HG02970 (cell line): ENCODE results near the gene CCL21.
"Not testable (repeated sequence)": the region's sequence is repeated elsewhere in the genome, so short reads cannot be mapped to it uniquely, and the experiment has no call there.

ENCODE experiments used
- ATAC-seq: cut with Tn5 transposase; IDR thresholded peaks from one replicate; pipeline ENCODE4 v1.9.1; 2021; ENCODE audit warnings: mild to moderate bottlenecking, moderate library complexity, moderate number of reproducible peaks; ENCODE audit not compliant: unreplicated experiment, low FRiP score

Gene CCL21, protein sequence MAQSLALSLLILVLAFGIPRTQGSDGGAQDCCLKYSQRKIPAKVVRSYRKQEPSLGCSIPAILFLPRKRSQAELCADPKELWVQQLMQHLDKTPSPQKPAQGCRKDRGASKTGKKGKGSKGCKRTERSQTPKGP

DNA sequence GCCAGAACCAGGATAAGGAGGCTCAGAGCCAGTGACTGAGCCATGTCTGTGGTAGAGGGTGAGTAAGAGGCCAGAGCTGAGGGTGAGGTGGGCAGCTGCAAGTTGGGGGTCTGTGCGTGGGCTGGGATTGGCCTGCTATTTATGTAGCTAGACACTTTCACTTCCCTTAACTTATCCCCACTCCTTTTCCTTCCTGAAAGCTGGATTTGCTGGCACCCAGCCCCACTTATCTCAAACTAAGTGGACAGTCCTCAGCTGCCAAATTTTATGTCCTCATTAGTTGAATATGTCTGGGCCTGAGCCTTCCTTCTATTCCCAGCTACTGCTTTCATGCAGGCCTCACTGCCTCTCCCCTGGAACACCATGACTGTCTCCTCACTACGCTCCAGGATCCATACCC is at the start of gene CCL21:
Gene CCL21, minus strand, starts transcription at position 114 of the 400 bp plus-strand sequence. Its CDS starts 70 bp downstream, at position 44.
- ATAC-seq: no peak

DNA sequence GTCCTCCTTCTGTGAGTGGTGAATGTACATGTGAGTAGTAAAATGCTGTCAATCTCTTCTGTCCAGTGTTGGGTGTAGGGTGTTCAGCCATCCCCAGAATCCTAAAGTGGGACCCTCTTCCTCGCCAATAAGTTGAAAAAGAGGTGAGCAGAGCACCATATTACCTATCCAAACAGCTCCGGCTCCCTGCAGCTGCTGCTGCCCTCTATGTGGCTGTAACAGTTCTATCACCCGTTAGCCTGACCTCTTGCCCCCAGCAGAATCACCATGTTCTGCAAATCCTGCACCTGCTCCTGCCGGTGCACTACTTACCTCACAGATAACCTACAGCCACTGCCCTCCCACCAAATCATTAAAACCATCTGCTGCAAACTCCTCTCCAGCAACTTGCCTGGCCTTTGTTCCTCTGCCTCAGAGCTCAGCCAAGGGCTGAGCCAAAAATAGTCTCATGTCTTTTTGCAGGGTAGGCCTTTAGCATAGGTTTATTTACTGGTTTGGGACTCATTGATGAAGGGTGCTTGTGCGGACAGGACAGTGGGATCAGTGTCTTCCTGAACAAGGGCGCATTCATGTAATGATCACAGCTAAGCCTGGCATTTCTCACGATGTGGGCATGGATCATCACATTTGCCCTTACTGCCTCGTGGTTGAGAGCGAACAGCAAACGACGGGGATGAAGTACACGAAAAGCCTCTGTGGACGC is 49.6 kb upstream of the CCL21 start:
- ATAC-seq: no peak

DNA sequence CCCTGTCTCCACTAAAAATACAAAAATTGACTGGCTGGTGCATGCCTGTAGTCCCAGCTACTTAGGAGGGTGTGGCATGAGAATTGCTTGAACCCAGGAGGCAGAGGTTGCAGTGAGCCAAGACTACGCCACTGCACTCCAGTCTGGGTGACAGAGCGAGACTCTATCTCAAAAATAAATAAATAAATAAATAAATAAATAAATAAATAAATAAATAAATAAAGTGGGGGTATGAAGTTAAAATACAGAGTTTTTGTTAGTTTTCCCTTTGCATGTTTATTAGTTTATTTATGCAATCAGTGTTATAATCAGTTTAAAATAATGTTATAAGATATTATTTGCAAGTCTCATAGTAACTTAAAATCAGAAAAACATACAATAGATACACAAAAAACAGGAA is 40.4 kb upstream of the CCL21 start:
- not testable (repeated sequence) for ATAC-seq

DNA sequence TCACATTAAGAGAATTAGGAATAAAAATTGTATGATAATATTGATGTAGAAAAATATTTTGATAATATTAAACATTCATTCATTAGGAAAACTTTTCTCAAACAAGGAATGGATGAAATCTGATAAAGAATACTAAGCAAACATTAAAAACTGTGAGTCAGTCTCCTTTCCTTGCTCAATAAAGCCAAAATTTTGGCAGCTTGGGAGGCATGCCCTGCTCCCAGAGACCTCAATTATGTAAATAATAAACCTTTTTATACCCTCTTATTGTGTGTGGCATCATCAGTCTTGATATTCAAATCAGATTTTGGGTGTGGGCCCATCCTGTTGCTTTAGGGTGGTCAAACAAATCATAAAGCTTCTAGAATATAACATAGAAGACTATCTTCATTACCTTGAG is 36.6 kb upstream of the CCL21 start:
- no peak for ATAC-seq

DNA sequence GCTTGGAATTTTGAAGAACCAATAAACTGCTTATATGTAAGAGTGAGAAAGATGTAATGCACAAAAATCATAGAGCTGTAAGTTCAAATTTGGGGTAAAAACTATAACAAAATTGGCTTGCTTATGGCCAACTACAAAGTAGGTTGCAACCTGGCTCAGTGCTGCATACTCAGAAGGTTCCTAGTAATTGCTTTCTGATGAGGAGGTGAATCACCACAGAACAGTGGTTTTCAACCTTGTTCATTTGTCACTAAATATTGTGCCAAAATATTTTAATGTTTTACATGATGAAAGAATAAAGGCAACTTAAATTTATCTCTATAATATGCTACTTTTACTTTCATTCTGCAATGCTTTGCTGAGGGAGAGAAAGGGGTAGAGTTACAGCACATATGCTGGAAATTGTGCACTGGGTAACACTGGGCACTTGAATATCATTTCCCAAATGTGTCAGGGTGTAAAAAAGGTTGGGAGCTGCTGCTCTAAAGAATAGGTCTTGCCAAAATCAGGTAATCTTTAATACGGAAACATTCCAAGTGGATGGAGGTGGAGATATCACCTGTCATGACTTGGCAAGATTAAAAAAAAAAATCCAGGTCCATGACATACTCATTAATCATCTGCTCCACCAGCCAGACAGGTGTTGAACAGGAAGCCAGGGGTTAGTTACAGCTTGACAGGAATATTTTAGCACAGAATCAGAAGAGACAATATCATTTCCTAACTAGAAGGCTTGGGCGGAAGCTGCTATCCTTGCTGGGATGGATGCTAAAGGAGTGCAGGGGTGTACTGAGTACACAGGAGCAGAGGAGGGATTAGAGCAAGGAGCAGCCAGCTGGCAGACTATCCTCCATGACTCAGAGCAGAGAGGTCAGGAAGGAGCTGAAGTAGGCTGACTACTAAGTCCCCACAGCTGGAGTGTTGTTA is 34.6 kb upstream of the CCL21 start:
- no peak for ATAC-seq

DNA sequence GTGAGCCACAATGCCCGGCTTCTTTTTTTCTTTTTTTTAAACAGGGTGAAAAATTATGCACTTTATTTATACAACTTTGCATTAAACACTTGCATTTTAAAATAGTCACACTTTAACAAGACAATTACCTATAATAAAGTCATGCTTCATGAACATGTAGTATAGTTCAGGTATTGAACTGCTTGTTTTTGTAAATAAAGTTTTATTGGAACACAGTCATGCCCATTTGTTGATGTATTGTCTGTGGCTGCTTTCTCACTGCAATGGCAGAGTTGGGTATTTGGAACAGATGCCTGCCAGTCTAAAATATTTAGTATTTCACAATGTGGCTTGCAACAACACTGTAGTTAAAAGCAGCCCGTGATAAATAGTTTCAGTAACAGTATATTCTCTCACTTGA is 32.8 kb upstream of the CCL21 start:
- no peak for ATAC-seq

DNA sequence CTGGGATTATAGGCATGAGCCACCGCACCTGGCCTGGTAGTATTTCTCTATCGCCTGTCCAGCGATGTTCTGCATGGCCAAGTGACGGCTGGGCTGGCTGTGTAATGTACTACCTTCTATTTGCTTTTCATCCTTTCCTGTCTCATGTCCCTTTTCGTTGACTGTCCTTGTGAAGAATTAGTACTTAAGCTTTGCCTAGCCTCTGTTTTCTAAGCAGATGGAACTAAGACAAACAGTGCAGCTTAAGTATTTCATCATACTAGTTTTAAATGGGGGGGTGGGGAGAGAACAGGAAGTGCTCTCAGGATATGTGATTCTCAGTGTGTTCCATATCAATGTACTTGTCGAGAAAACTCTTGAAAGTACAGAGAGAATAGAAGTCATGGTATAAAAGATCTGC is 31.7 kb upstream of the CCL21 start:
- no peak for ATAC-seq

DNA sequence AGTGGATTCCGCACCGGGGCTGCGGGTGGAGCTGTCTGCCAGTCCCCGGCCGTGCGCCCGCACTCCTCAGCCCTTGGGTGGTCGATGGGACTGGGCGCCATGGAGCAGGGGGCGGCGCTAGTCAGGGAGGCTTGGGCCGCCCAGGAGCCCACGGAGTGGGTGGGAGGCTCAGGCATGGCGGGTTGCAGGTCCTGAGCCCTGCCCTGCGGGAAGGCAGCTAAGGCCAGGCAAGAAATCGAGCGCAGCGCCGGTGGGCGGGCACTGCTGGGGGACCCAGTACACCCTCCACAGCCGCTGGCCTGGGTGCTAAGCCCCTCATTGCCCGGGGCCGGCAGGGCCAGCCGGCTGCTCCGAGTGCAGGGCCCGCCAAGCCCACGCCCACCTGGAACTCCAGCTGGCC is 30.2 kb upstream of the CCL21 start:
- ATAC-seq: not testable (repeated sequence)

DNA sequence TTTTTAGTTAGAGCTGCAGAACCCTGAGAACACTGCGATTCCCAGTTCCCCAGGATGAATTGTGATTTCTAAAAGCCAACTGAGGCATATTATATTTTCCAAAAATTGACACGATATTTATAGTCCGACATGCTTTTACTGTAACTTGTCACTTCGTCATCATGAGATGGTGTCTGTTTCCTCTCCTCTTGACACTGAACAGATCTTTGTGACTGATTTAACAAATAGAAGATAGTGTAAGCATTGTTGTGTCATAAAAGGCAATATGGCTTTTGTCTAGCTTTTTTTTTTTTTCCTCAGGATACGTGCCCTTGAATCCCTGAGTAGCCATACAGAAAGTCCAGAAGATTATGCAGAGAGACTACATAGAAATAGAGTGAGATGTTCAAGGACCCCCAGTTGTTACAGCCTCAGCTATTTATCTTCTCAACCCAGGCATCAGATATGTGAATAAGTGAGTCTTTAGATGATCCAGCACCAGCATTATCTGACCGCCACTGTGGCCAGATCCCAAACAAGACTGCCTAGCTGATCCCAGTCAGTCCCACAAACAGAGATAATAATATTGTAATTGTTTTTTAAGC is 27.8 kb upstream of the CCL21 start:
- ATAC-seq: no peak

DNA sequence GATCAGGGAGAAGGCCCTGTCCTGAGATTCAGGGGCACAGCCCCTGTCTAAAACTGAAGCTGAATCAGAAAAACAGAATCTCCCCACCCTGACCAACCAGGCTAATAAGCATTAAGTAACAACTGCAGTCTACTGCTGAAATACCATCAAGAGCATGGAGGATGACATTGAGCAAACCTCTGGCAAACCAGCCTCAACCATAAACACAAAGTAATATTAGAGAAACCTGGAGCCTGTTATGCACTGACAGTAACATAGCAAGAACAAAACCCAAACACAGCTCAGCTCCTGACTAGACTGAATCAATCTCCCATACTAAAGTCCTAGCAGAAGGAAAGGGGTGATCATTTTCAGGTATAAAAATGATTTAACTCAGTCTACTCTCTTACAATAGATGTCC is 24.8 kb upstream of the CCL21 start:
- ATAC-seq: no peak

DNA sequence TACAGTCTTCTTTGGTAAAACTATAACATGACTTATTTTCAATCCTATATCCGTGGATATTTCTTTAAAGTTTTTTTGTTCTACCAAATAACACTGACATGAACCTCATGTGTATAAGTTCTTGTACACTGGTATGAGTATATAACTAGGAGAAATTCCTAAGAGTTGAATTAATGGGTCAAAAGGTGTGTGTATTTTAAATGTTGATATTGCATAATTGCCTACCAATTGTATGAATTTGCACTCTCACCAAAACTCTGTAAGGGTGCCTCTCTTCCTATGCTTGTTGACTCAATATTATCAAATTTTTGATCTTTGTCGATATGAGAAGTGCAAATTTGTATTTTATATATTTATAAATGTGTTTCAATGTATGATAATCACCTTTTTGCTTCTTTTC is 22.9 kb upstream of the CCL21 start:
- ATAC-seq: no peak

DNA sequence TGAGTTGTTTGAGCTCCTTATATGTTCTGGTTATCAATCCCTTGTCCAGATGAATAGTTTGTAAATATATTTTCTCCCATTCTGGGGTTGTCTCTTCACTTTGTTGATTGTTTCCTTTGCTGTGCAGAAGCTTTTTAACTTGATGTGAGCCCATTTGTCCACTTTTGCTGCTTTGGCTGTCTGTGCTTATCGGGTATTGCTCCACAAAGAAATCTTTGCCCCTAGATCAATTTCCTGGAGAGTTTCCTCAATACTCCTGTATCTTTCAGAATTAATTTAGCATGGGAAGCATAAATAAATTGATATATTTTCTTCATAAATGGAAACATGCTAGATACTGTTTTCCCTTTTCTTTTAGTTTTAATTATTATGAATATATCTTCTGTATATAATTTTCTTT is 22.5 kb upstream of the CCL21 start:
- ATAC-seq: no peak

DNA sequence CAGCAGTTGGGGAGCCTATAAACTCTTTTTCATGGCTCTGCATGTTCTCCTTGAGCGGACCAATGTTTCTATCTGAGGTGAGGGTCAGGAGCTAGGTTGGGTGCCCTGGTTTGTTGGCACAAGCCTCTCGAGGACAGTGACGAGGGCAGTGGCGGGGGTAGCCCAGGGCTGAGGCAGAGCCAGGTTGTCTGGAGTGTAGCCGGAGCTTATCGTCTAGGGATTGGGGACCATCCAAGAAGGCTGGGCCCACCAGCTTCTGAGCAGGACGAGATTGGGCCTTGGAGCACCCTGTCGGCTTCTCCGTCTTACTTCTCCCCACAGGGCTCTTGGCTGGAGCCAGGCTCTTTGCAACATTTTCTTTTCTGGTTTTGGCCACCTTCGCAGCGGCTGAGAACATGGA is 13.2 kb upstream of the CCL21 start:
- ATAC-seq: no peak

DNA sequence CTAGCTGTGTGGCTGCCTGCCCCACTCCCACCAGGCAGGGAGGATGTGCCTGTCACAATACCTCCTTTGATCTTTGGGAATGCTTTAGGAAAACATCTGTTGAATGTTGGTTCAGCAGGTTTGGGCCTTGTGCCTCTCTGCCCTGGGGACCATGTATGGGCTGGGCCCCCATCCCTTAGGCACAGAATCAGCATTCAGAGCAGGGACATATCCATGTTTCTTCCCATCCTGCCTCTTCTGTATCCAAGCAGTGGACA is 9.8 kb upstream of the CCL21 start:
- not testable (repeated sequence) for ATAC-seq

DNA sequence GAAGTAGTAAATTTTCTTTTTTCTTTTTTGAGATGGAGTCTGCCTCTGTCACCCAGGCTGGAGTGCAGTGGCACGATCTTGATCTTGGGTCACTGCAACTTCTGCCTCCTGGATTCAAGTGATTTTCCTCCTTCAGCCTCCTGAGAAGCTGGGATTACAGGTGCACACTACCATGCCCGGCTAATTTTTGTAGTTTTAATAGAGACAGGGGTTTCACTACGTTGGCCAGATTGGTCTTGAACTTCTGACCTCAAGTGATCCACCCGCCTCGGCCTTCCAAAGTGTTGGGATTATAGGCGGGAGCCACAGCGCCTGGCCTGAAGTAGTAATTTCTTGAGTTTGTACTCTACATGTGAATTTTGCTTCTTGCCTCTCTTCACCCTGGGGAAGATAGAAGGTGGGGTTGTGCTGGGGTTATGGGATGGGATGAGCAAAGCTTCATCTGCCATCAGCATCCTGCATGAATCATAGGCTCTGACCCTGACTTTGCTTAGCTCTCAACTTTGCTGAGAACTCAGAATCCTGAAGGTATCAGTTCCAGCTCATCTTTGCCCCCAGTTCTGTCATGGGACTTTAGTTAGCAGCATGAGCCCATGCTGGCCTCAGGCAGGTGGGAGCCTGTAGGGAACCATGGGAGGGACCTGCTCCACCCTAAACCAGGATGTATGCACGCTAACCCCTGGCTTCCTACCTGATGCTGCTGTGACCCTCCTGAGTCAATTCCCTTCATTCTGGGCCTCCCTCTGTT is 9.3 kb upstream of the CCL21 start:
- no peak for ATAC-seq

DNA sequence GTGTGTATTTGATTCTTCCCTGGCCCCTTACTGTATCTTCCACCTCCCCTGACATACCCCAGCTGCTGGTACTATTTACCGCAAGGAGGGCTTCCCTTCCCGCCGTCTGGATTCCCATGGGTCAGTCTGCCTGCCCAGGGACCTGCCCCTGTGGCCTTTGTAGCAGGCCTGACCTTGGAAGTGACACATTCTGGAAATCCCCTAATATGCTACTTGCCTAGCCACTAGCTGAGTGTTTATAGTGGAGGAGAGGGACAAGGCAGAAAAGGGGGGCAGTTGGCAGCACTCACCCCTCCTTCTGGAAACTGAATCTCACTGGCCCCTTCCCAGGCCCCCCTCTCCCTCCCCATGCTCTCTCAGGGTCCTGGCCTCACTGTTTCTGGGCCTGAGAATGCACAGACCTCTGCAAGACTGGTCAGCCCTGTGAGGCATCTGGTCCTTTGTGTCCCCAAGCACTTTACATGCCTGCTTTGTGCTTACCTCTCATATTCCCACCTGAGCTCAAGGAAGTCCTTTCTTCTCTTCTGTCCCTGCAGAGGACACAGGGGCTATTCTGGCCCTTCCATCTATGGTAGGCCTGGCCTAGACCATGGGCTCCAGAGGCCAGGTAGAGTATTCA is 8.2 kb upstream of the CCL21 start:
- no peak for ATAC-seq

DNA sequence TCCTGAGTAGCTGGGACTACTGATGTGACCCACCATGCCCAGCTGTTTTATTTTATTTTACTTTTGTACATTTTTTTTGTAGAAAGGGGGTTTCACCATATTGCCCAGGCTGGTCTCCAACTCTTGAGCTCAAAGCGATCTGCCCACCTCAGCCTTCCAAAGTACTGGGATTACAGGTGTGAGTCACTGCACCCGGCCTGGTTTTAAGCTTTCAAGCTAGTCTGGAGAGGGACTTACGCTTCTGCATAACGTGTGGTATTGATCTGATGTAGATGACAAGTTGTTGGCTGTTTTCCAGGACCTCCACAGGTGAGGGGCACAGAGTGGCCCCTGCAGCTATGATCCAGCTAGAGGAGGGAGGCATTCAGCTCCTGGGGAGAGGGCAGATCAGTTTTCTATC is 6.8 kb upstream of the CCL21 start:
- no peak for ATAC-seq

DNA sequence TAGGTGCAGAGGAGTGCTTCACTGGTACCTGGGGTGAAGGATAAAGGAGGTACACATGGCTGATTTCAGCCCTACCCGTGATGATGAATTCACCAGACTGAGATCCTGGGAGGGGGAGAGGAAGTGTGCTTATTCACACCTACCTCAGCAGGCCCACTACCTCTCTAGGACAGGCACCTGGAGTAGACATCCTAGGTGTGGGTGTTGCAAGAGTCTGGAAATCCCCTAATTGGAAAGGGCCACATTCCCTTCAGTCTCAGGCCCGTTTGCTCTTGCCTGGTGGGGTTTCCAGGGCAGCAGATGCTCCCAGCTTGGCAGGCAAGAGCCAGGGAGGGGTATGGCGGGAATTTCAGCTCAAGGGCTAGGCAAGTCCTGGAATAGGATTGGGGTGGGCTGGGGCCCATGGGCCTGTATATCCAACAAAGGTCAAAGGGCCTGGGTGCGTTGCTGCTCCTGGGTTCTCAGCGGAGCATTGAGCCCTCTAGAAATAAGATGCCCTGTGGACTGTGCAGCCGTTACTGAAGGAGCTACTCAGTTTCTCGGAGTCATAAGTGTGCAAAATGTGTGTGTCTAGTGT is 5.8 kb upstream of the CCL21 start:
- ATAC-seq: no peak

DNA sequence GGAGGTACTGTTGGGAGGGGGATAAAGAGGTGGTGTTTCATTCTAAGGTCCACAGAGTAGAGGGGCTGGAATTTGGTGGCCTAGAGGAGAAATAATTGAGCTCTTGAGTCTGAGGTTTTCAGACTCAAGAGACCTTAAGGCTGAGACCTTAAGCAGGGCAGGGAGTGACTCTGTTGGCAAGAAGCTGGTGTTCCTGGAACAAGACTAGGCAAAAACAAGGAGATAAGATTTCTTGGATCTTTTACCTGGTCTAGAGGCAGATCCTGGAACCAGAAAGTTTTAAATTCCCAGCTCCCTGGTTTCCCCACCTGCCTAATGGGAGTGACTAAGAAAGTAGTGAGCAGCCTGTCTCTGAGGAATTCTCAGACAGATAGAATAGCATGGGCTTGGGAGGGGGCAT is 4.1 kb upstream of the CCL21 start:
- no peak for ATAC-seq

DNA sequence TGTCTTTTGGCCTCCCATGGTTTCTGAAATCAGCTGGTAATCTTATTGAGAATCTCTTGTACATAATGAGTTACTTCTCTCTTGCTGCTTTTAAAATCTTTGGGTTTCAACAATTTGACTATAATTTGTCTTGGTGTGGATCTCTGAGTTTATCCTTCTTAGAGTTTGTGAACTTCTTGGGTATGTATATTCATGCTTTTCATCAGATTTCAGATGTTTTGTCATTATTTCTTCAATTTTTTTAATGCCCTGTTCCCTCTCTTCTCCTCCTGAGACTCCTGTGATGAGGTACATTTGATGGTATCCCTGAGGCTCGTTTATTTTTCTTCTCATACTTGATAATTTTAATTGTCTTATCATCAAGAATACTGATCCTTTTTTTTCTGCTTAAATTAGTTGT is 2.2 kb upstream of the CCL21 start:
- no peak for ATAC-seq
